ENCODE results near the gene C1QL4.
"Not testable (repeated sequence)": the region's sequence is repeated elsewhere in the genome, so short reads cannot be mapped to it uniquely, and the experiment has no call there.

C1QL4 gene

GRCh38 chr12:49347311-49348193 lies 10.6 kb upstream of the C1QL4 start:
- peak; percentile 63 for DNase-seq

GRCh38 chr12:49346659-49347310 lies 9.8 kb upstream of the C1QL4 start, which contains the start of gene DNAJC22:
DNAJC22 (plus strand) TSS chr12:49346888; CDS start chr12:49348873, 1,985 bp downstream.
- peak; percentile 42 for DNase-seq

- no peak for DNase-seq
Observed at GRCh38 chr12:49345825-49346658, 9.1 kb upstream of the C1QL4 start.

GRCh38 chr12:49345051-49345824 lies 8.2 kb upstream of the C1QL4 start:
- DNase-seq = no peak

- no peak for DNase-seq
Observed at GRCh38 chr12:49344486-49345050, 7.6 kb upstream of the C1QL4 start.

- DNase-seq = peak; percentile 70
Observed at GRCh38 chr12:49342914-49343731, 6.1 kb upstream of the C1QL4 start.

GRCh38 chr12:49342066-49342913 lies 5.3 kb upstream of the C1QL4 start:
- peak; percentile 75 for DNase-seq

- DNase-seq = no peak
Observed at GRCh38 chr12:49341777-49342065, 4.7 kb upstream of the C1QL4 start.

- DNase-seq = no peak
Observed at GRCh38 chr12:49340971-49341776, 4.2 kb upstream of the C1QL4 start.

GRCh38 chr12:49340095-49340870 lies 3.3 kb upstream of the C1QL4 start:
- DNase-seq = no peak

GRCh38 chr12:49339464-49339861 lies 2.5 kb upstream of the C1QL4 start:
- no peak for DNase-seq

- DNase-seq = no peak
Observed at GRCh38 chr12:49338830-49339463, 2.0 kb upstream of the C1QL4 start.

- no peak for DNase-seq
Observed at GRCh38 chr12:49335955-49336644, 888 bp downstream of the C1QL4 start.

GRCh38 chr12:49335118-49335954 lies 1.7 kb downstream of the C1QL4 start:
- DNase-seq = no peak

- no peak for DNase-seq
Observed at GRCh38 chr12:49334681-49335080, 2.3 kb downstream of the C1QL4 start.

GRCh38 chr12:49334226-49334625 lies 2.8 kb downstream of the C1QL4 start:
- DNase-seq = no peak

GRCh38 chr12:49333778-49334177 lies 3.2 kb downstream of the C1QL4 start:
- DNase-seq = not testable (repeated sequence)

Data from stimulated activated naive CD4-positive, alpha-beta T cell treated with Interleukin-2 at 50 U/mL for 16 hours (primary cell).